ENCODE measurements around the gene PELI3. TPM values are rescaled to one million over a fixed set of nuclear protein-coding genes. Genes with fewer than 3 reads are reported as not detected.
A peak's percentile ranks its signal among the peaks of the same experiment; 100 is the strongest.

Gene PELI3
- total and polyA plus RNA-seq, 2 of the 8 experiments (the other 6 are each of a cell fraction or from before 2014, with no cell fraction given) = 5.2 to 7.6 TPM

DNA sequence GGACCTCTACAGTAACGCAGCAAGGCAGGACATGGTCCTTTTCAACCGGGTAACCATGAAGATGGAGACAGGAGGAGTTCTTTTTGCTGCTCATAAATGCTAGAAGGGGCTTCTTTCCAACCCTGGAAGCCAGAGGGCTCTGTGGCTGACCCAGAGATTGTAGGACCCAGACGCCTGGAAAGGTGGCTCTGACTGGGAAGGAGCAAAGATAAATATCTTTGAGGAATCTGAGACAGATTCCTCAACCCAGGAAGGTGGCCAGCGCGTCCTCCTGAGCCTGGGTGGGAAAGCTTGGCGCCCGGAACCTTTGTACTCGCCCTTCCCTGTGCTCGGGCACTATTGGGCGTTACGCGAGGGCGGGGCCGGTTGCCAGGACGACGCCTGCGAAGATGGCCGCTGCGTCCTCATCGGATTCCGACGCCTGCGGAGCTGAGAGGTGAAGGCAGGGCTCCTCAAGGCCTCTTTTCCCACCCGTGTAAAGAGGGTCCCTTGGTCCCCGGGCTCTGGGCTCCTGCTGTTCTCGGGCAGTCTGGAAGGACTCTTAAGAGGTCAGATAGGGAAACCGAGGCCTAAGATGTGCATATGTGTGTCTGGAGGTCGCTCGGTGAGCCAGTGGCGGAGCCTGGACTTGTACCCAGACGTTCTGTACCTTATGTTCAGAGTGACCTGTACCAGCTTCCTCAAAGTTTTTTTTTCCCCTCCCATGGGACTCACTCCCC is 43.7 kb downstream of the PELI3 start, which contains the start of gene BBS1 (continued):
- TF ChIP-seq, protein P1, sequence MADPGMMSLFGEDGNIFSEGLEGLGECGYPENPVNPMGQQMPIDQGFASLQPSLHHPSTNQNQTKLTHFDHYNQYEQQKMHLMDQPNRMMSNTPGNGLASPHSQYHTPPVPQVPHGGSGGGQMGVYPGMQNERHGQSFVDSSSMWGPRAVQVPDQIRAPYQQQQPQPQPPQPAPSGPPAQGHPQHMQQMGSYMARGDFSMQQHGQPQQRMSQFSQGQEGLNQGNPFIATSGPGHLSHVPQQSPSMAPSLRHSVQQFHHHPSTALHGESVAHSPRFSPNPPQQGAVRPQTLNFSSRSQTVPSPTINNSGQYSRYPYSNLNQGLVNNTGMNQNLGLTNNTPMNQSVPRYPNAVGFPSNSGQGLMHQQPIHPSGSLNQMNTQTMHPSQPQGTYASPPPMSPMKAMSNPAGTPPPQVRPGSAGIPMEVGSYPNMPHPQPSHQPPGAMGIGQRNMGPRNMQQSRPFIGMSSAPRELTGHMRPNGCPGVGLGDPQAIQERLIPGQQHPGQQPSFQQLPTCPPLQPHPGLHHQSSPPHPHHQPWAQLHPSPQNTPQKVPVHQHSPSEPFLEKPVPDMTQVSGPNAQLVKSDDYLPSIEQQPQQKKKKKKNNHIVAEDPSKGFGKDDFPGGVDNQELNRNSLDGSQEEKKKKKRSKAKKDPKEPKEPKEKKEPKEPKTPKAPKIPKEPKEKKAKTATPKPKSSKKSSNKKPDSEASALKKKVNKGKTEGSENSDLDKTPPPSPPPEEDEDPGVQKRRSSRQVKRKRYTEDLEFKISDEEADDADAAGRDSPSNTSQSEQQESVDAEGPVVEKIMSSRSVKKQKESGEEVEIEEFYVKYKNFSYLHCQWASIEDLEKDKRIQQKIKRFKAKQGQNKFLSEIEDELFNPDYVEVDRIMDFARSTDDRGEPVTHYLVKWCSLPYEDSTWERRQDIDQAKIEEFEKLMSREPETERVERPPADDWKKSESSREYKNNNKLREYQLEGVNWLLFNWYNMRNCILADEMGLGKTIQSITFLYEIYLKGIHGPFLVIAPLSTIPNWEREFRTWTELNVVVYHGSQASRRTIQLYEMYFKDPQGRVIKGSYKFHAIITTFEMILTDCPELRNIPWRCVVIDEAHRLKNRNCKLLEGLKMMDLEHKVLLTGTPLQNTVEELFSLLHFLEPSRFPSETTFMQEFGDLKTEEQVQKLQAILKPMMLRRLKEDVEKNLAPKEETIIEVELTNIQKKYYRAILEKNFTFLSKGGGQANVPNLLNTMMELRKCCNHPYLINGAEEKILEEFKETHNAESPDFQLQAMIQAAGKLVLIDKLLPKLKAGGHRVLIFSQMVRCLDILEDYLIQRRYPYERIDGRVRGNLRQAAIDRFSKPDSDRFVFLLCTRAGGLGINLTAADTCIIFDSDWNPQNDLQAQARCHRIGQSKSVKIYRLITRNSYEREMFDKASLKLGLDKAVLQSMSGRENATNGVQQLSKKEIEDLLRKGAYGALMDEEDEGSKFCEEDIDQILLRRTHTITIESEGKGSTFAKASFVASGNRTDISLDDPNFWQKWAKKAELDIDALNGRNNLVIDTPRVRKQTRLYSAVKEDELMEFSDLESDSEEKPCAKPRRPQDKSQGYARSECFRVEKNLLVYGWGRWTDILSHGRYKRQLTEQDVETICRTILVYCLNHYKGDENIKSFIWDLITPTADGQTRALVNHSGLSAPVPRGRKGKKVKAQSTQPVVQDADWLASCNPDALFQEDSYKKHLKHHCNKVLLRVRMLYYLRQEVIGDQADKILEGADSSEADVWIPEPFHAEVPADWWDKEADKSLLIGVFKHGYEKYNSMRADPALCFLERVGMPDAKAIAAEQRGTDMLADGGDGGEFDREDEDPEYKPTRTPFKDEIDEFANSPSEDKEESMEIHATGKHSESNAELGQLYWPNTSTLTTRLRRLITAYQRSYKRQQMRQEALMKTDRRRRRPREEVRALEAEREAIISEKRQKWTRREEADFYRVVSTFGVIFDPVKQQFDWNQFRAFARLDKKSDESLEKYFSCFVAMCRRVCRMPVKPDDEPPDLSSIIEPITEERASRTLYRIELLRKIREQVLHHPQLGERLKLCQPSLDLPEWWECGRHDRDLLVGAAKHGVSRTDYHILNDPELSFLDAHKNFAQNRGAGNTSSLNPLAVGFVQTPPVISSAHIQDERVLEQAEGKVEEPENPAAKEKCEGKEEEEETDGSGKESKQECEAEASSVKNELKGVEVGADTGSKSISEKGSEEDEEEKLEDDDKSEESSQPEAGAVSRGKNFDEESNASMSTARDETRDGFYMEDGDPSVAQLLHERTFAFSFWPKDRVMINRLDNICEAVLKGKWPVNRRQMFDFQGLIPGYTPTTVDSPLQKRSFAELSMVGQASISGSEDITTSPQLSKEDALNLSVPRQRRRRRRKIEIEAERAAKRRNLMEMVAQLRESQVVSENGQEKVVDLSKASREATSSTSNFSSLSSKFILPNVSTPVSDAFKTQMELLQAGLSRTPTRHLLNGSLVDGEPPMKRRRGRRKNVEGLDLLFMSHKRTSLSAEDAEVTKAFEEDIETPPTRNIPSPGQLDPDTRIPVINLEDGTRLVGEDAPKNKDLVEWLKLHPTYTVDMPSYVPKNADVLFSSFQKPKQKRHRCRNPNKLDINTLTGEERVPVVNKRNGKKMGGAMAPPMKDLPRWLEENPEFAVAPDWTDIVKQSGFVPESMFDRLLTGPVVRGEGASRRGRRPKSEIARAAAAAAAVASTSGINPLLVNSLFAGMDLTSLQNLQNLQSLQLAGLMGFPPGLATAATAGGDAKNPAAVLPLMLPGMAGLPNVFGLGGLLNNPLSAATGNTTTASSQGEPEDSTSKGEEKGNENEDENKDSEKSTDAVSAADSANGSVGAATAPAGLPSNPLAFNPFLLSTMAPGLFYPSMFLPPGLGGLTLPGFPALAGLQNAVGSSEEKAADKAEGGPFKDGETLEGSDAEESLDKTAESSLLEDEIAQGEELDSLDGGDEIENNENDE (IDR thresholded peaks at IDR 0.05; ENCODE audit: insufficient replicate concordance, low read length) = no peak
- TF ChIP-seq CHD2 (IDR thresholded peaks at IDR 0.05; ENCODE audit: low read length) (peak; percentile 63), TAF1 (IDR thresholded peaks at IDR 0.05; ENCODE audit: low read depth, low read length) (peak; percentile 95), BCL11A (IDR thresholded peaks at IDR 0.05; ENCODE audit: low read depth in 2 of 2, low read length in 2 of 2) (no peak), RXRA (IDR thresholded peaks at IDR 0.05; ENCODE audit: insufficient read depth, low read depth, low read length) (no peak), SAP30 (IDR thresholded peaks at IDR 0.05; ENCODE audit: insufficient read depth, insufficient replicate concordance, low read length) (peak; percentile 62), JUND (IDR thresholded peaks at IDR 0.05; ENCODE audit: low read length) (no peak)
- TF ChIP-seq, protein P2, sequence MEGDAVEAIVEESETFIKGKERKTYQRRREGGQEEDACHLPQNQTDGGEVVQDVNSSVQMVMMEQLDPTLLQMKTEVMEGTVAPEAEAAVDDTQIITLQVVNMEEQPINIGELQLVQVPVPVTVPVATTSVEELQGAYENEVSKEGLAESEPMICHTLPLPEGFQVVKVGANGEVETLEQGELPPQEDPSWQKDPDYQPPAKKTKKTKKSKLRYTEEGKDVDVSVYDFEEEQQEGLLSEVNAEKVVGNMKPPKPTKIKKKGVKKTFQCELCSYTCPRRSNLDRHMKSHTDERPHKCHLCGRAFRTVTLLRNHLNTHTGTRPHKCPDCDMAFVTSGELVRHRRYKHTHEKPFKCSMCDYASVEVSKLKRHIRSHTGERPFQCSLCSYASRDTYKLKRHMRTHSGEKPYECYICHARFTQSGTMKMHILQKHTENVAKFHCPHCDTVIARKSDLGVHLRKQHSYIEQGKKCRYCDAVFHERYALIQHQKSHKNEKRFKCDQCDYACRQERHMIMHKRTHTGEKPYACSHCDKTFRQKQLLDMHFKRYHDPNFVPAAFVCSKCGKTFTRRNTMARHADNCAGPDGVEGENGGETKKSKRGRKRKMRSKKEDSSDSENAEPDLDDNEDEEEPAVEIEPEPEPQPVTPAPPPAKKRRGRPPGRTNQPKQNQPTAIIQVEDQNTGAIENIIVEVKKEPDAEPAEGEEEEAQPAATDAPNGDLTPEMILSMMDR (IDR thresholded peaks at IDR 0.05; ENCODE audit: control extremely low read depth in 1 of 3, insufficient read depth in 1 of 3, low read depth in 1 of 3, low read length in 3 of 3) = no peak
